CD4-positive, alpha-beta T cell treated with Interferon alpha-2 for 1 hour (primary cell): ENCODE data around the gene PSME3.
A peak's percentile ranks its signal among the peaks of the same experiment; 100 is the strongest.

Experiments used
- DNase-seq, 2 donors: peaks; one replicate each; pipeline ENCODE4 v3.0.0-alpha.2; 2020 to 2022

PSME3 gene

DNA sequence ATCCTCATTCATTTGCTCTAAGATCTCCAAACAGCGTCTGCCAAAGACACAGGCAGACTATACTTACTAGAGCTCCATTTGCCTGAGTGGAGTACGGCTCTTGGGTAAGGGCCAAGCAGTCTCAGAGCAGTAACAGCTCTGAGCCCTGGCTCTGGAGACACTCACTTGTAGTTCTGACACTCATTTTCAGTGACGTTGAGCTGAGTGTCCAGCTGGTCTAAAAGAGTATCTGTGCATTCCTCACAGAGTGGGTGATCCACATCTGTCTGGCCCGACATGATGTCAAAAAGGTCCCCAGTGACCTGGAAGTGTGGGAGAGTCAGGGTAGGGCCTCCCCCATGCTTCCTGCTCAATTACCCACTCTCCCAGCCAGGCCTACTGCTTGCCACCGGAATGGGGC lies 14.8 kb upstream of the PSME3 start:
- DNase-seq = no peak

DNA sequence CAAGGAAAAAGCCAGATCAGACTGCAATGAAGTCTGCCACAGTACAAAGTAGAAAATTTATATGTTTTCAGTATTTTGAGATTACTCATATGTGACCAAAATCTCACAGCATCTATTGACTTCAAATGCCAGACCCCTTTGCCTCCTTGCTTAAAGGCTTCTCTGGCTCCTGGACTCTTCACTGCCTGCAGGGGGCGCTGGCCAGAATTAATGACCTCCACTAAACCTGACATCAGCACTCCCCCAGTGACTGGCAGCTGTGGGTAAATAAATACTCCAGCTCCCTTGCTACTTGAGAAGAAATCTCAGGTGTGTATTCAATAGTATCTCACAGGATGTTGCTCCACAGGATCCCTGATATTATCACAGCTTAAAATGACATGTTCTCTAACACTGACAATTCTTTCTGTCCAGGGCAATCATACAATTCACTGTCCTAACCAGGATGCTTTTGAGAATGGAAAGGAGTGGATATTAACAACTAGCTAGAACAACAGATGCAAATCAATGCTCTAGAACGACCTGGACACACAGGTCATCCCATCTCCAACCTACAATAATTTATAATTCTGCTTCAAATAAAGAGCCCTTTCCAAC lies 13.2 kb upstream of the PSME3 start:
- DNase-seq = peak; percentile 68 to 74

DNA sequence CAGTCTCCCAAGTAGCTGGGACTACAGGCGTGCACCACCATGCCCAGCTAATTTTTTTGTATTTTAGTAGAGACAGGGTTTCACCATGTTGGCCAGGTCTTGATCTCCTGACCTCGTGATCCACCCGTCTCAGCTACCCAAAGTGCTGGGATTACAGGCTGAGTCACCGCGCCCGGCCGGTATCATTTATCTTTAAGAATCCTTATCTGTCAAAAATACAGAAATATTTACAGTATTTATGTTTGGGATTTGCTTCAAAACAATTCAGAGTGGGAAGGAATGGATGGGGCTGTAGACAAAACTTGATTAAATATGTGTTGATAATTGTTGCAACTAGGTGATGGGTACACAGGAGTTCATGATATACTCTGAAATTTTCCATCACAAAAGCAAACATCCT lies 12.0 kb upstream of the PSME3 start:
- DNase-seq = no peak

DNA sequence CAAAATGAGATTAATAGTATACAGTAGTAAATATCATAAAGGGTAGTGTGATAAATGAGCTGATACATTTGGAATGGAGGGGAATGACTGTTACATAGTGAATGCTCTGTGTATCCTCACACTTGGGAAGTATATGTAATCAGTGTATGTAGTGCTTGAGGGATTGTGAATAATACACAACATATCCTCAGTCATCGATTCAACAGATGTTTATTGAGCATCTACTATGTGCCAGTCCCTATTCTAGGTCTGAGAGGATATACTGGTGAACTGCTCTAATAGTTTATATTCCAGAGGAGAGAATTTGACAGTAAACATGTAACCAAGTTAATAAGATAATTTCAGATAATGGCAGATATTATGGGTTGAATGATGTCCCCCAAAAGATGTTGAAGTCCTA lies 5.7 kb upstream of the PSME3 start:
- DNase-seq = no peak

DNA sequence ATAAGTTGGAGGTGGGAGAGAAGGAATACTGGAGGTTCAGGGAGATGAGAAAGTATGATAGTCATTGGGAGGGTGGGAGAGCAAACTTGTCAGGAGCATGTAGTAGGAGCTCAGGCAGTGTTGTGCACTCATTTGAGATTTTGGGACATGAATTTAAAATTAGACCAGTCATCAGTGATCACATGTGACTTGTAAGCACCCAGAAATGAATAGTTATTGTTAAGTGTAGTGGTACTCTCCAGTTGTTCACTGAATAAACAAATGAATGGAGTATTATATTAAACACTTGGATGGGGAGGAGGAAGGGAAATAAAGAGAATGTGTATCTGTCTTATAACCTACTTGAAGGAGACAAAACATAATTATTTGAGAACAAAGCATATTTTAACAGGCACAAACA lies 2.2 kb upstream of the PSME3 start:
- no peak for DNase-seq

DNA sequence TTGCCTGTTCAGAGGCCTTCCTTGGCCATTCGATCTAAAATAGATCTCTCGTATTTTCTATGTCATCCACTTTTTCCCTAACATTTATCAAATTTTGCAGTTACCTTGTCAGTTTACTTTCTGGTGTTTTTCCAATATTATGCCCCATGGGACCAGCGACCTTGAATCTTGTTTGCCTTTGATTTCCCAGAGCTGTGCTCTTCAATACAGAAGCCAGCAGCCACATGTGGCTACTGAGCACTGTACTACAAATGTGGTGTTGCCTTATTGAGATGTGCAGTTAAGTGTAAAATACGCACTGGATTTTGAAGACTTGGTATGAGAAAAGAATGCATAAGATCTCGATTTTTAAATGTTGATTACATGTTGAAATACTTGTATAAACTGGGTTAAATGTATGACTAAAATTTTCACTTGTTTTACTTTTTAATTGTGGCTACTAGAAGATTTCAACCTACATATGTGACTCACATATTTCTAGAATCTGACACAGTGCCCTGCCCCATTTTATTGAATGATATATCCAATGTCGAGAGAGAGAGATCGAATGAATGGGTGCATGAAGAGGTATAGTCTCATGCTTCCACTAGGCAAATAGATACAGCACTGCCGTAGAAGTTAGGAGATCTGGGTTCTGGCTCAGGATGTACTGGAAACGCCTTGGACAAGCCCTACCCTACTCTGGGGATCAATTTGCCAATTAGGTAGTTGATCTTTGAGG lies 824 bp upstream of the PSME3 start:
- no peak for DNase-seq

DNA sequence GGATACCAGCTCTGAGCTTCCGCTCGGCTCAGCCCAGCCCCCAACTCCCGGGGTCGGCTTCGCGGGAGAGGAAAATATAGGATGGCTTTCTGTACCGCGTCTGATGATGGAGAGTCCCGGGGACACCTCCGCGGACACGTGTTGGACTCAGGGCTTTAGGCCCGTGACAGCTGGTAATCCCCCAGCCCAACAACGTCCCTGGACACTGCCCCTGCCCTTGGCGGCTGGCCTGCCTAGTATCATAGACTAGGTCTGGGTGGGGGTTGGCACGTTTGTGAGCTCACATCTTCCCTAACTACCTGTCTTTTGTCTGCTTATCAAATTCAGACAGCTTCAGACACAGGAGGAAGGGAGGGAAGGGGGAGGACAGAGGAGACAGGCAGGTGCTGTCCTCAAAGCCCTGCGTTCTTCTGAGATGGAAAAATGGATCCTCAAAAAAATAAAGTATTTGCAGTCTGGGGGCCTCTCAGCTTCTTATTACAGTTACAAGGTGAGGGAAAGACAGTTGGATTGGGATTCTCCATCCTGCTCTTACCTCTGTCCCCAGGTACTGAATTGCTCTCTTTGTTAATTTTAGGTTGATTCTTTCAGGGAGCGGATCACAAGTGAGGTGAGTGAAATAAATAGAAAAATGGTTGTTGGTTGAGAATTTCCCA lies 698 bp downstream of the PSME3 start:
- no peak for DNase-seq

DNA sequence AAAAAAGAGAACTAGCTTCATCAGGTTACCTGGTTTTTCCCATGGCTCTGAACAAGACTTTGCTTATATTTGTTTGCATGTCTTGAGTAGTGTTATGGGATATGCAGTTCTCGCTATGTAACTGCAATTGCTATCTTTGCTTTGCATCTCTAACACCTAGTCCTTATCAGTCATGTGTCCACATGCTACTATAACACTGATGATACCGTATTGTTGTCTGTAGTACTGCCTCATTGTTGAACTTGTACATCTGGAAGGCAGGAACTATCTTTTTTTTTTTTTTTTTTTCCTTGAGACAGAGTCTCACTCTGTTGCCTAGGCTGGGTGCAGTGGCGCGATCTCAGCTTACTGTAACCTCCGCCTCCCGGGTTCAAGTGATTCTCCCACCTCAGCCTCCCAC lies 2.5 kb downstream of the PSME3 start:
- DNase-seq = no peak

DNA sequence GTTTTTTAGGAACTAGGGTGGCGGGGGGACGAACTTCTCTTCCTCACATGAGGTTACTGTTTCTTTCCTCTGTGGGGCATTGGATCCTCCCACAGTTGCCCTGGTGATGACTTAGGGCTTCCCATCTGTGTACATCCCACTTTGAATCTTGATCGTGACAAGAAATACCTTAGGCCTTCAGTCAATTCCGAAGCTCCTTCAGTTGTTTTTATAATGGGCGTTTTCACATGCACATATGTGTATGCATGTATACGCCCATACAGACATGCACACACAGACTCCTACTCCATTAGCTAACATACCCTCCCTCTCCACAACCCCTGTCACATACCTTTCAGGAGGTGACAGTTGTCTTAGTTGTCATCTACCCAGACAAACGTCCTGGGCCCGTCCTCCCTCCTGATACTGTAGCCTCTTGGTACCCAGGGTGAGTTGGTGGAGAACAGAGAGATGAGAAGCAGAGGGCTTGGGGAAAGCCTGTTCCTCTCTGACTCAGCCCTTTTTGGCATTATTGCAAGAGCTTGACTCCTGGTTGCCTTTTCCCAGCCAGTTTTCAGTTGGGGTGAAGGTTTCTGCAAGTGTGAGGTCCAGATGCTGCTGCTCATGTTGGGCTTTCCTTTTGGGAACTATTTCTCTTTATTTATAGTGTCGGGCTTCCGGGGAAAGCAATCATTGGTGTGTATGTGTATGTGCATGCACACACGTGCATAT lies 8.9 kb downstream of the PSME3 start:
- no peak for DNase-seq

DNA sequence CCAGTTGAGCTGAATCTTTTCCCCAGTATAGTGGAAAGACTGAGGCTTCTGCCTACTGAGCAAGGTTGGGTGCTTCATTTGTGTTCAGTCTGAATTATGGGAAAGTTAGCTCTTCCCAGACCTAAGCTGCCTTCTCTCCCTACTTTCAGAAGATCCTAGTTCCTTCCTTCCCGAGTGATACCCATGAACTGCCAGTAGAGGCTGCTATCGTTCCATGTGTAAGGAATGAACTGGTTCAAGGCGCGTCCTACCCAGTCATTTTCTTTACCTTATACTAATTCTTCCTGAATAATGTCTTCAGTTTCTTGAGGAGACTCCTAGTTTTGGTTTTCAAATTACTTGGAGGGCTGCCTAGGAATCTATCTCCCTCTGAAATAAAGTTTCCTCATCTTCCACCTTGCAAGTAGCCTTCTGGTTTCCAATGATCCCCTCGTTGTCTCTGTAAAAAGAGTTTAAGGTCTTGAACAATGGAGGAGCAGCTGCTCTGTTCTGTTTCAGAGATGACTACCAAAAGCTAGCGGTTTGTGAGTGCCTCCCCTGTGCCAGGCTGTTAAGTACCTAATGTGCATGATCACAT lies 10.2 kb downstream of the PSME3 start:
- DNase-seq = peak; percentile 14 to 31

DNA sequence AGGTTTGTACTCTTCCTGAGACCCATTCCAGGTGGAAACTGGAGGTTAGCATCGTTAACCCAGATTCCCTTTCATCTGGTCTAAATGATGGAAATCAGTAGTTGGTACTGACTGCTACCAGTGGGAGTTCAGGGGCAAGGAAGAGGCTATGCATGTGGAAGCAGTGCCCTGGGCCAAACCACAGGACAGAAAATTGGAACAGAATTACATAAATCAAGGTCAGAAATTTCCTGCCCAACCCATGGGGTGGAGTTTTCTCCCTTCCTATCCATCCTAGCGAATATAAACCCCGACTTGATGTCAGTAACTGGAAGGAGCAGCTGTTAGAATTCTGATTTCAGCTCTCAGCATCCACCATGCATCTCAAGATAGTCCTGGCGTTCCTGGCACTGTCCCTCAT lies 11.1 kb downstream of the PSME3 start, which contains the start of gene AOC2:
Gene AOC2, plus strand, starts transcription at position 310 of the 400 bp plus-strand sequence. Its CDS starts 47 bp downstream, at position 357.
- no peak for DNase-seq

DNA sequence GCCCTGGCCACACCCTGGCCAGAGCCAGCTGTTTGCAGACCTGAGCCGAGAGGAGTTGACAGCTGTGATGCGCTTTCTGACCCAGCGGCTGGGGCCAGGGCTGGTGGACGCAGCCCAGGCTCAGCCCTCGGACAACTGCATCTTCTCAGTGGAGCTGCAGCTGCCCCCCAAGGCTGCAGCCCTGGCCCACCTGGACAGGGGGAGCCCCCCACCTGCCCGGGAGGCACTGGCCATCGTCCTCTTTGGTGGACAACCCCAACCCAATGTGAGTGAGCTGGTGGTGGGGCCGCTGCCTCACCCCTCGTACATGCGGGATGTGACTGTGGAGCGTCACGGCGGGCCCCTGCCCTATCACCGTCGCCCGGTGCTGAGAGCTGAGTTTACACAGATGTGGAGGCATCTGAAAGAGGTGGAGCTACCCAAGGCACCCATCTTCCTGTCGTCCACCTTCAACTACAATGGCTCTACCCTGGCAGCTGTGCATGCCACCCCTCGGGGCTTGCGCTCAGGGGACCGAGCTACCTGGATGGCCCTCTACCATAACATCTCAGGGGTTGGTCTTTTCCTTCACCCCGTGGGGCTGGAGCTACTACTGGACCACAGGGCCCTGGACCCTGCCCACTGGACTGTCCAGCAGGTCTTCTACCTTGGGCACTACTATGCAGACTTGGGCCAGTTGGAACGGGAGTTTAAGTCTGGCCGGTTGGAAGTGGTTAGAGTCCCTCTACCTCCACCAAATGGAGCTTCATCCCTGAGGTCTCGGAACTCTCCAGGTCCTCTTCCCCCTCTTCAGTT lies 11.8 kb downstream of the PSME3 start:
- DNase-seq = no peak

DNA sequence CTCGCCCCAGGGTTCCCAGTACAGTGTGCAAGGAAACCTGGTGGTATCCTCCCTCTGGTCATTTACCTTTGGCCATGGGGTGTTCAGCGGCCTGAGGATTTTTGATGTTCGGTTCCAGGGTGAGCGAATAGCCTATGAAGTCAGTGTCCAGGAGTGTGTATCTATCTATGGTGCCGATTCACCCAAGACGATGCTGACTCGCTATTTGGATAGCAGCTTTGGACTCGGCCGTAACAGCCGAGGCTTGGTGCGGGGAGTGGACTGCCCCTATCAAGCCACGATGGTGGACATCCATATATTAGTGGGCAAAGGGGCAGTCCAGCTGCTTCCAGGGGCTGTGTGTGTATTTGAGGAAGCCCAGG lies 12.3 kb downstream of the PSME3 start:
- DNase-seq = no peak

DNA sequence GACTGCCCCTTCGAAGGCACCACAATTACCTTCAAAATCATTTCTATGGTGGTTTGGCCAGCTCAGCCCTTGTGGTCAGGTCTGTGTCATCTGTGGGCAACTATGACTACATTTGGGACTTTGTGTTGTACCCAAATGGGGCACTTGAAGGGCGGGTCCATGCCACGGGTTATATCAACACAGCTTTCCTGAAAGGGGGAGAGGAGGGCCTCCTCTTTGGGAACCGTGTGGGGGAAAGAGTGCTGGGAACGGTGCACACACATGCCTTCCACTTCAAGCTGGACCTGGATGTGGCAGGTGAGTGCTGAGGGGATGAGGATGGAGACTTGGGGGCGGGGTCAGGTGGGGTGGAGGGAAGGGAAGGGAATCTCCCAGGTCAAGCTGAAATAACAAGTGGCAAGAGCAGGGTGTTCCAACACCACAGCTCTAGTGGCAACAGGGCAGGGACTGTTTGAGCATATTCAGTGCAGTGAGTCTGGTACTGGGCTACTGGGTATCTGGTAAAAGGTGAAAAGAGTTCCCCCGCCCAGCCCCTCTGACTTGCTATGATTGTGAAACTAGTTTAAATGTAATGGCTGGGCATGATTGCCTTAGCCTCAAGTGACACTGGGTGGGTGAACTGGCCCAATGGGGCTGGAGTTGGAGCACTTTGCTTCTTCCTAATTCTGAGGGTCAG lies 12.9 kb downstream of the PSME3 start:
- DNase-seq = no peak

DNA sequence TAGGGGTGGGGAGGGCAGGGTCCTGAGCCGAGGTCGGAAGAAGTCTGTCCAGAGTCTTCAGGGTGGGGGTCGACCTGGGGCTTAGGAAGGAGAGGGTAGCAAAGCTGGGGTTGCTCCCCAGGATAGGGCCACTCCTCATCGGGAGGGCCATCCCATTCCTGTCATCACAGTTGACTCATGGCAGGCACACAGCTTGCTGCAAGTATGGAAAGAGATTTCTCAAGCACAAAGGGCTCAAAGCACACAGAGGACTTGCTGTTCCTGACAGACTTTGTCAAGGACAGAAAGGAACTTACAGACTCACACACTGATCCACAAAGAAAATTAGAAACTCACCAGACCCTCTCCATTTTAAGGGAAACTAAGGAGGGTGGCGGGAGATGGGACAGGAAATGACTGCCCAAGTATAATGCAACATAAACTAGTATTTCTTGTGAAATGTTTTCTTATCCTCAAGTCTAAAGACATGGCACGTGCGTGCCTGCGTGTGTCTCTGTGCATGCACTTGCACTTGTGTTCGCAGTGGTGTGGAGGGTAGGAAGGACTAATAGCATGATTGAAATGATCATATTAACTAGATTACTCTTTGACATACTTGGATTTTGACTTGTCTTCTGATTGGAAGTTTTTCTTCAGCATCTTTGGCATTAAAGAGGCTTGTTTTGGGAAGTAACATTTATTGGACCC lies 13.5 kb downstream of the PSME3 start:
- DNase-seq = no peak

DNA sequence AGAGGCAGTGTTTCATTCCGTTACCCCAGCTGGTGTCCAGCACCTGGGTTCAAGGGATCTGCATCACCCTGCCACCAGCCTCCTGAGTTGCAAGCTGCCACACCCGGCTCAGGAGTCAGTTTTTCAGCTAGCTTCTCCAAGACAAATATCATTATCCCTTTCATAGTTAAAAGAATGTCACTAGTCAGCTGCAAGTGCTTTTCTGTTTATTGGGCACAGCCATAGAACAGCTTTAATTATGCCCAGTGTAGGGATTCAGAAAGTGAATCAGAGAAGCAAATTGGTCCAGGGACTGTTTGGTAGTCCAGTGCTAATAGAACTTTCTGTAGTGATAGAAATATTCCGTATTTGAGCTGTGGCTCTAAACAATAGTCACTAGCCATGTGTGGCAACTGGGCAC lies 14.9 kb downstream of the PSME3 start:
- no peak for DNase-seq

DNA sequence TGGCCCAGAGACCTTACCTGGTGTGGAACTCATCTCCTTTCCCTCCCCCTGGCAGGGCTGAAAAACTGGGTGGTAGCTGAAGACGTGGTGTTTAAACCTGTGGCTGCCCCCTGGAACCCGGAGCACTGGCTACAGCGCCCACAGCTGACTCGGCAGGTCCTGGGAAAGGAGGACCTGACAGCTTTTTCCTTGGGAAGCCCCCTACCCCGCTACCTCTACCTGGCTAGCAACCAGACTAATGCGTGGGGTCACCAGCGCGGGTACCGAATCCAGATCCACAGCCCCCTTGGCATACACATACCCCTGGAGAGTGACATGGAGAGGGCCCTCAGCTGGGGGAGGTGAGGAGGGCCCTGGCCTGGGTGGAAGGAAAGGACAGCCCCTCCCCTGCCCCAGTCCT lies 15.8 kb downstream of the PSME3 start:
- no peak for DNase-seq

DNA sequence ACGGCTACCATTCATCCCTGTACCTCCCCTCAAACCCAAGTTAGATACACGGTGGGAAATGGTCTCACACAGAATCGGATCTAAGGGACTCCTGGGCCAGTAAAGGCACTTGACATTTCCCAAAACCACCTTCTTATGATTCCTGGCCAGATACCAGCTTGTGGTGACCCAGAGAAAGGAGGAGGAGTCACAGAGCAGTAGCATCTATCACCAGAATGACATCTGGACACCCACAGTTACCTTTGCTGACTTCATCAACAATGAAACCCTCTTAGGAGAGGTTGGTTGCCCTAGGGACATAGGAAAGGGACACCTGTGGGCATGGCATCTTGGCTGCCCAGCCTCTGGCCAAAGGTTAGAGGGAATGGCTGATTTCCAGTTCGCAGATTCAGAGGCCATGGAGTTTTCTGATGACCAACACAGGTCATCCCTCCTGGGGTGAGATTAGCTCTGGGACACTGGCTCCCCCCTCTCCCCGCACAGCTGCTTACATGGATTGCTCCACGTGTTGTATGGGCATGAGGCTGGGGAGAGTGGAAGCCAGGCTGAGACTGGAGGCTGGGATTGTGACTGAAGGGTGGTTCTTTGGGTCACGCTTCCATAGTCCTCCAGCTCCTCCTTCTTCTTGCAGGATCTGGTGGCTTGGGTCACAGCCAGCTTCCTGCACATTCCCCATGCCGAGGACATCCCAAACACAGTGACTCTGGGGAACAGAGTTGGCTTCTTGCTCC lies 16.4 kb downstream of the PSME3 start:
- DNase-seq = no peak

DNA sequence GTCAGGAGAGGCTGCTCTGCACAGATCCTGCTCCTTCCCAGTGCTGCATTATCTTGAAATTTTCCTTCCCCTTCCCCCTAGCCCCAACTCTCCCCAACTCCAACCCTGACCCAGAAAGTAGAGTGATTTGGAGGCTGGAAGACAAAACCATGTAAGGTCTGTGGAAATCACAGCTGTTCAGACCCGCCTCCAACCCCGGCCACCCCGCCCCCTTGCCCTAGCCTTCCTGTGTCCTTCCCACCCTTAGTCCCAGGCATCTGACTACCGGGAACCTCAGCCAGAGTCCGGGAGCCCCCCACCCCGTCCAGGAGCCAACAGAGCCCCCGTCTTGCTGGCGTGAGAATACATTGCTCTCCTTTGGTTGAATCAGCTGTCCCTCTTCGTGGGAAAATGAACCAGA lies 17.8 kb downstream of the PSME3 start, which contains the start of gene AOC3:
Gene AOC3, plus strand, starts transcription at position 246 of the 400 bp plus-strand sequence. Its CDS starts 145 bp downstream, at position 391.
- DNase-seq = no peak
